Endodermal cell (in vitro differentiated cells): ENCODE data around the gene LRBA. TPM values are rescaled to one million over a fixed set of nuclear protein-coding genes. Genes with fewer than 3 reads are reported as not detected.

ENCODE experiments used
- DNase-seq: peaks from one replicate; pipeline ENCODE4 v3.0.0-alpha.2; 2017
- H3K27ac ChIP-seq: 2 replicates; pipeline ENCODE4 v1.5.1; 2013; ENCODE audit warnings: mild to moderate bottlenecking, low read depth, low read length, moderate library complexity
- H3K27me3 ChIP-seq: 2 replicates; pipeline ENCODE4 v1.6.1; 2013; ENCODE audit warnings: mild to moderate bottlenecking, low read length, moderate library complexity; ENCODE audit not compliant: insufficient read depth, control insufficient read depth, poor library complexity, severe bottlenecking
- H3K36me3 ChIP-seq: 2 replicates; pipeline ENCODE4 v1.7.0; 2013; ENCODE audit warnings: mild to moderate bottlenecking, low read length, moderate library complexity; ENCODE audit not compliant: control insufficient read depth, insufficient read depth
- H3K4me1 ChIP-seq: one replicate; pipeline ENCODE4 v1.7.0; 2013; ENCODE audit warnings: low read length; ENCODE audit not compliant: control insufficient read depth, insufficient read depth
- H3K4me3 ChIP-seq: 2 replicates; pipeline ENCODE4 v1.5.1; 2013; ENCODE audit warnings: mild to moderate bottlenecking, low read length, moderate library complexity
- H3K9ac ChIP-seq: 2 replicates; pipeline ENCODE4 v1.6.1; 2013; ENCODE audit warnings: mild to moderate bottlenecking, low read length, moderate library complexity; ENCODE audit not compliant: poor library complexity, severe bottlenecking; ENCODE audit errors: extremely low read depth
- H3K9me3 ChIP-seq: 2 replicates; pipeline ENCODE4 v1.6.1; 2013; ENCODE audit warnings: mild to moderate bottlenecking, low read length, moderate library complexity; ENCODE audit not compliant: control insufficient read depth
- H3K27ac Mint-ChIP-seq: 2 replicates; pipeline ENCODE4 v1.8.0; 2020; ENCODE audit warnings: mixed read lengths
- H3K27me3 Mint-ChIP-seq: 2 replicates; pipeline ENCODE4 v1.8.0; 2021; ENCODE audit warnings: mild to moderate bottlenecking, mixed read lengths; ENCODE audit not compliant: insufficient read depth
- H3K36me3 Mint-ChIP-seq: 2 replicates; pipeline ENCODE4 v1.8.0; 2020; ENCODE audit warnings: low read depth, mixed read lengths
- H3K4me1 Mint-ChIP-seq: 2 replicates; pipeline ENCODE4 v1.8.0; 2020; ENCODE audit warnings: mixed read lengths
- H3K4me3 Mint-ChIP-seq: 2 replicates; pipeline ENCODE4 v1.8.0; 2020; ENCODE audit warnings: mild to moderate bottlenecking, moderate library complexity, mixed read lengths
- H3K9me3 Mint-ChIP-seq: 2 replicates; pipeline ENCODE4 v1.8.0; 2020; ENCODE audit warnings: mild to moderate bottlenecking, mixed read lengths
- CTCF ChIP-seq: fragments of 200-600 bp; sonication (generic); conservative IDR thresholded peaks from 2 replicates; pipeline ENCODE4 v1.5.0; 2021; ENCODE audit warnings: antibody characterized with exemption, mild to moderate bottlenecking
- WGBS, 2 experiments: methylation state at CpG; one replicate each; pipeline versions ENCODE4 v1.1.5 to v1.1.7; 2013; ENCODE audit warnings: missing lambda C conversion rate in 2 of 2, mixed read lengths in 1 of 2; ENCODE audit not compliant: insufficient coverage in 1 of 2, insufficient read length in 1 of 2; 5-methylcytosine and 5-hydroxymethylcytosine counted together
- total RNA-seq, 2 donors: library from RNA; stranded (reverse); fragmentation: NEBNext Ultra II Directional in 1 of 2; extraction: Animal tissue kit (Norgen Biotek cat#: 25700) in 1 of 2; gene quantifications; 2 replicates in 1 of 2; 3 replicates in 1 of 2; pipeline ENCODE4 v1.2.1, GENCODE V29; 2021

LRBA gene
- total RNA-seq, 2 donors from 2014 or later, result 77.3 to 95.9 TPM

DNA sequence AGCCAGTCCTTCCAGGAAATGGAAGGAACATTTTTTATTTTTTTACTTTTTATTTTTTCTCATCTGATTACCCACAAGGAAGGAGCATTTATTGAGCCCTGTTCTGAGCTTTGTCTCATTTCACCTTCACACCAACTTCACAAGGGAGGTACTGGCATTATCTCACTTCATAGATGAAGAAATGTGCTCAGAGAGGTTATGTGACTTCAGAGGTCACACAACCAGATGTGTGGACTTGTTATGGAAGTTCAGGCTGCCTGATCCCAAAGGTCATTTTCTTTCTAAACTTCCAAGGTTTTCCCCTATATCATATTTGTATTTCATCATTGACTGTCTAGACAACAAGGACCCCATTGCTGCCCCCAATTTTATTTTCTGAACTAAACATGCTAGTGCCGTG, 776.5 kb downstream of the LRBA start:
- Mint-ChIP-seq H3K36me3 (no peaks in the 10 kb centered on the region), H3K9me3 (no peaks in the 10 kb centered on the region), H3K27ac (no peak overlapping the region), H3K27me3 (no peaks in the 10 kb centered on the region), H3K4me3 (no peak overlapping the region), H3K4me1 (peaks cover 1% of the 10 kb centered on the region)
- no peak for DNase-seq
- Histone ChIP-seq H3K4me3 (no peak overlapping the region), H3K36me3 (no peaks in the 10 kb centered on the region), H3K27me3 (no peaks in the 10 kb centered on the region), H3K9ac (no peak overlapping the region), H3K27ac (no peak overlapping the region), H3K4me1 (no peaks in the 10 kb centered on the region), H3K9me3 (no peaks in the 10 kb centered on the region)
- 86 to 100% methylated on average over 1 of the region's 1 CpG for WGBS, 2 experiments
- TF ChIP-seq CTCF, result no peak

DNA sequence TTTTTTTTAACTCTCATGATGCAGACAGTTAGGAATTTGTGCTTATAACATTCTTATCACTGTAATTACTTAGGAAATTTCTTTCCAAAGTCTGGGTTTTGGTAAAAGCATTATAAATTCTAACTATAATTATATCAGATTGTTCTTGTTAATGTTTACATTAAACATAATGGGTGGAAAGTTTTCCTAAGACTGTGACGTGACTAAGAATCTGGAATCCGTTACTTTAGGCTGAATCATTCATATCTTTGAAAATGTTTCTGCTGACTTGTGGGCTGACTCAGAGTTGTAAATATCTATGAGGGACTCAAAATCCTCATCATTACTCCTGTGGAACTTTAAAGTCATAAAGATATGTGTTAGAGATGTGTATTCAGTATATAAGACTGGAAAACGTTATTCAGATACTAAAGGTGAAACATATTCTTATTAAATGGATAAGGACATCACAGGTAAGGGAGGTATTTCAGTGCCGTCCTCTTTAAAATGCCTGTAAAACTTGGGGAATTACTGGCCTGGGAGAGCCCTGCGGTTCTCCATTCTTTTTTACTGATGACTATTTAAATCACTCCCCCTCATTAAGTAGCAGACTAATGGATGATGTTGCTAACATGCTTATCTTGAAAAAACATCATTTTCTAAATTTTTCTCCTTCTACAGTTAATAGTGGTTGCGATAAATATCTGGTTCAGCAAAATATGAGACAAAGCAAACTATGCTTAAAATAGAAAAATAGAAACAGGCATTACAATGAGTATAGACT, 777.8 kb downstream of the LRBA start:
- Histone ChIP-seq H3K36me3 (no peaks in the 10 kb centered on the region), H3K4me1 (no peaks in the 10 kb centered on the region), H3K9ac (no peak overlapping the region), H3K9me3 (no peaks in the 10 kb centered on the region), H3K27me3 (no peaks in the 10 kb centered on the region), H3K4me3 (no peak overlapping the region), H3K27ac (no peak overlapping the region)
- Mint-ChIP-seq H3K27me3 (no peaks in the 10 kb centered on the region), H3K4me3 (no peak overlapping the region), H3K4me1 (no peaks in the 10 kb centered on the region), H3K36me3 (no peaks in the 10 kb centered on the region), H3K27ac (no peak overlapping the region), H3K9me3 (no peaks in the 10 kb centered on the region)
- no peak for DNase-seq
- no peak for TF ChIP-seq CTCF
- WGBS, 2 experiments, result 88 to 100% methylated on average over 2 to 6 of the region's 6 CpGs

GRCh38 chr4:150236626-150237025, 778.5 kb downstream of the LRBA start:
- peak overlapping the region; percentile 88 for H3K27ac ChIP-seq
- no peak overlapping the region for H3K27ac Mint-ChIP-seq
- no peak for TF ChIP-seq CTCF

More at GRCh38 chr4:150236626-150237025, 778.5 kb downstream of the LRBA start:
- DNase-seq, result no peak
- no peak overlapping the region for H3K4me3 ChIP-seq
- Mint-ChIP-seq H3K36me3 (no peaks in the 10 kb centered on the region), H3K27me3 (no peaks in the 10 kb centered on the region), H3K4me1 (no peaks in the 10 kb centered on the region), H3K4me3 (no peak overlapping the region), H3K9me3 (no peaks in the 10 kb centered on the region)
- no peaks in the 10 kb centered on the region for H3K9me3 ChIP-seq
- H3K36me3 ChIP-seq, result no peaks in the 10 kb centered on the region
- no peaks in the 10 kb centered on the region for H3K4me1 ChIP-seq
- no peak overlapping the region for H3K9ac ChIP-seq
- H3K27me3 ChIP-seq, result no peaks in the 10 kb centered on the region
